Tibial artery (tissue), 4 donors: ENCODE data around the gene DPP6.

Experiments
- DNase-seq, 2 donors: peaks; one replicate each; pipeline ENCODE4 v3.0.0-alpha.2; 2019
- H3K27ac ChIP-seq, 2 donors: fragments of 200-600 bp; sonication (generic) in 1 of 2; 1 replicate in 1 of 2; 2 replicates in 1 of 2; pipeline ENCODE4 v1.5.1; 2018 to 2019; ENCODE audit warnings: mild to moderate bottlenecking in 1 of 2
- H3K27me3 ChIP-seq, 2 donors: fragments of 200-600 bp; sonication (generic) in 1 of 2; one replicate each; pipeline versions ENCODE4 v1.5.1 to v1.6.0; 2016 to 2019
- H3K36me3 ChIP-seq, 3 donors: fragments of 200-600 bp; sonication (generic) in 2 of 3; one replicate each; pipeline ENCODE4 v1.5.1; 2016 to 2019; ENCODE audit warnings: mild to moderate bottlenecking in 2 of 3
- H3K4me1 ChIP-seq, 4 donors: fragments of 200-600 bp; sonication (generic) in 2 of 4; 1 replicate in 3 of 4; 2 replicates in 1 of 4; pipeline ENCODE4 v1.5.1; 2016 to 2019
- H3K4me3 ChIP-seq, 2 donors: fragments of 200-600 bp; sonication (generic) in 1 of 2; 1 replicate in 1 of 2; 2 replicates in 1 of 2; pipeline ENCODE4 v1.5.1; 2018 to 2019; ENCODE audit warnings: mild to moderate bottlenecking in 2 of 2
- H3K9me3 ChIP-seq, 3 donors: fragments of 200-600 bp; sonication (generic) in 1 of 3; one replicate each; pipeline ENCODE4 v1.5.1; 2016 to 2019
- CTCF ChIP-seq, 2 experiments: fragments of 200-600 bp in 1 of 2; fragments of 450-650 bp in 1 of 2; IDR thresholded peaks; one replicate each; pipeline ENCODE4 v1.5.1; 2017 to 2019; ENCODE audit warnings: antibody characterized with exemption in 2 of 2, mild to moderate bottlenecking in 1 of 2, moderate library complexity in 1 of 2
- intact Hi-C: fragments of 100-400 bp; cut with DNase I; formaldehyde crosslinking; loops from one replicate; pipeline ENCODE4 v1.15.0; 2023; ENCODE audit warnings: low total_unique reads

The DPP6 gene

GRCh38 chr7:154896076-154896475, 843.9 kb downstream of the DPP6 start:
- no peak for DNase-seq
- no peaks in the 10 kb centered on the region for H3K9me3 ChIP-seq
- H3K36me3 ChIP-seq = no peaks in the 10 kb centered on the region
- TF ChIP-seq CTCF (IDR thresholded peaks at IDR 0.05) = no peak
- no peaks in the 10 kb centered on the region for H3K4me1 ChIP-seq
- peaks cover 0 to 15% of the 10 kb centered on the region in 2 donors for H3K27me3 ChIP-seq
- H3K4me3 ChIP-seq = no peak overlapping the region
- H3K27ac ChIP-seq = no peak overlapping the region
- intact Hi-C loops = no loop called here

- TF ChIP-seq CTCF (IDR thresholded peaks at IDR 0.05) = no peak
- intact Hi-C loops = no loop called here
- DNase-seq = no peak
These were observed 847.0 kb downstream of the DPP6 start for GRCh38 chr7:154898973-154899855.

GRCh38 chr7:154899862-154900261, 847.7 kb downstream of the DPP6 start:
- intact Hi-C loops = no loop called here
- no peaks in the 10 kb centered on the region for H3K36me3 ChIP-seq
- H3K4me1 ChIP-seq = no peaks in the 10 kb centered on the region
- DNase-seq = no peak
- no peak overlapping the region for H3K4me3 ChIP-seq
- no peak overlapping the region for H3K27ac ChIP-seq
- no peaks in the 10 kb centered on the region for H3K9me3 ChIP-seq
- peaks cover 0 to 13% of the 10 kb centered on the region in 2 donors for H3K27me3 ChIP-seq
- no peak for TF ChIP-seq CTCF (IDR thresholded peaks at IDR 0.05)

More at GRCh38 chr7:154898973-154899855, 847.0 kb downstream of the DPP6 start:
- H3K4me1 ChIP-seq = no peaks in the 10 kb centered on the region
- H3K27ac ChIP-seq = no peak overlapping the region
- H3K4me3 ChIP-seq = no peak overlapping the region
- H3K27me3 ChIP-seq = peaks cover 0 to 13% of the 10 kb centered on the region in 2 donors
- H3K9me3 ChIP-seq = no peaks in the 10 kb centered on the region
- no peaks in the 10 kb centered on the region for H3K36me3 ChIP-seq

GRCh38 chr7:154902600-154903082, 850.4 kb downstream of the DPP6 start:
- Histone ChIP-seq H3K27me3 (peaks cover 0 to 12% of the 10 kb centered on the region in 2 donors), H3K9me3 (no peaks in the 10 kb centered on the region), H3K27ac (no peak overlapping the region), H3K36me3 (no peaks in the 10 kb centered on the region), H3K4me1 (no peaks in the 10 kb centered on the region), H3K4me3 (no peak overlapping the region)
- intact Hi-C loops = no loop called here
- DNase-seq = no peak
- TF ChIP-seq CTCF (IDR thresholded peaks at IDR 0.05) = no peak

- Histone ChIP-seq H3K27me3 (peaks cover 0 to 12% of the 10 kb centered on the region in 2 donors), H3K4me3 (no peak overlapping the region), H3K4me1 (no peaks in the 10 kb centered on the region), H3K36me3 (no peaks in the 10 kb centered on the region), H3K27ac (no peak overlapping the region), H3K9me3 (no peaks in the 10 kb centered on the region)
- intact Hi-C loops = no loop called here
- no peak for TF ChIP-seq CTCF (IDR thresholded peaks at IDR 0.05)
- DNase-seq = no peak
These were observed 851.0 kb downstream of the DPP6 start for GRCh38 chr7:154903083-154903731.
